GM23248 (cell line): Measurements from ENCODE around the gene PJA2.
"Not testable (repeated sequence)": the region's sequence is repeated elsewhere in the genome, so short reads cannot be mapped to it uniquely, and the experiment has no call there.

ENCODE experiments used
- EZH2 ChIP-seq: fragments of 200-600 bp; sonication (generic); IDR thresholded peaks from 2 replicates; pipeline ENCODE4 v1.6.1; 2018; ENCODE audit warnings: antibody characterized with exemption, mild to moderate bottlenecking; ENCODE audit not compliant: insufficient read depth, poor library complexity, severe bottlenecking
- EZH2phosphoT487 ChIP-seq: fragments of 200-600 bp; sonication (generic); IDR thresholded peaks from 2 replicates; pipeline ENCODE4 v1.6.1; 2018; ENCODE audit warnings: antibody characterized with exemption, moderate library complexity, mild to moderate bottlenecking, low read depth; ENCODE audit not compliant: insufficient read depth

- not testable (repeated sequence) for TF ChIP-seq EZH2, EZH2phosphoT487
Measured at GRCh38 chr5:109425521-109425920, 15.7 kb upstream of the PJA2 start.
